Right ventricle myocardium inferior (tissue), 1 donor: ENCODE results near the gene SEZ6. TPM values are rescaled to one million over a fixed set of nuclear protein-coding genes. Genes with fewer than 3 reads are reported as not detected.

Experiments
- ATAC-seq: fragments of 200-7000 bp; cut with Tn5 transposase; one replicate; pipeline ENCODE4 v1.9.1; 2020; ENCODE audit warnings: mild to moderate bottlenecking, moderate library complexity
- DNase-seq: peaks from one replicate; pipeline ENCODE4 v3.0.0; 2021; ENCODE audit errors: missing footprints
- intact Hi-C: fragments of 100-400 bp; cut with DNase I; formaldehyde crosslinking; loops from one replicate; pipeline ENCODE4 v1.11.0; 2022
- total RNA-seq: library from RNA; stranded (reverse); fragmentation: NEBNext Ultra II Directional; extraction: Animal tissue kit (Norgen Biotek cat#: 25700); gene quantifications from one replicate; pipeline ENCODE4 v1.2.1, GENCODE V29; 2021
- donor health status: DM: no; HTN: yes; CAD: no; lungs with severe emphysema.

The SEZ6 gene
- total RNA-seq, 1 donor from 2014 or later = not detected

DNA sequence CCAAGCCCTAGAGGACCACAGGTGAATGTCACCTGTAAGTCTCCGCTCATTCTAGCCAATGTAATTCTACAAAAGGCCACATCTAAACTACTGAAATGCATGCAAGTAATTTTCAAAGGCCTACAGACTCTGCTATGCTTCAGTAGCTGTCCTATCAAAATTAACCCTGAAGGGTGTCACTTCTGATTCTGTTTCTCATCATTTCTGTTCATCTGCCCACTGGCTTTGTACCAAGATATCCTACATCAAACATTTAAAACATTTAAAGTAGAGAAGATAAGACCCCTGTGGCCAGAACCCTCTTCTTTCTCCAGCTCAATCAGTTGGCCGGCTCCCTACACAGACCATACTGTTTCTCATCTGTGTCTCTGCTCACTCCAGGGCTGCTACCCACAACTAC lies 76.0 kb downstream of the SEZ6 start:
- ATAC-seq (no peak), DNase-seq (no peak)
- intact Hi-C loops = no loop called here

DNA sequence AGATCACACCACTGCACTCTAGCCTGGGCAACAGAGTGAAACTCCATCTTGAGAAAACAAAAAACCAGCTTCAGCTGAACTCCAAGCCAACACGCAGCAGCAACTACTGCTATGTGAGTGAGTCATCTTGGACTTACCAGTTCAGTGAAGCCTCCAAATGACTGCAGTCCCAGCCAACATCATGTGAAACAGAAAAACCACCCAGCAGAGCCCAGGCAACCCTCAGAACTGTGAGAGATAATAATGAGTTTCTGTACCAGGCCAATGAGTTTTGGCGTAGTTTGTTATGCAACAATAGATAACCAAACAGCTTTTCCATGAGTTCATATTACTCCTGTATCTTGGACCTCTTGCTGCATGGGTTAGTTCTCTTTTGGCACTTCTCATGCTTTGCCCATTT lies 77.8 kb downstream of the SEZ6 start:
- ATAC-seq (no peak), DNase-seq (no peak)
- intact Hi-C loops = no loop called here

DNA sequence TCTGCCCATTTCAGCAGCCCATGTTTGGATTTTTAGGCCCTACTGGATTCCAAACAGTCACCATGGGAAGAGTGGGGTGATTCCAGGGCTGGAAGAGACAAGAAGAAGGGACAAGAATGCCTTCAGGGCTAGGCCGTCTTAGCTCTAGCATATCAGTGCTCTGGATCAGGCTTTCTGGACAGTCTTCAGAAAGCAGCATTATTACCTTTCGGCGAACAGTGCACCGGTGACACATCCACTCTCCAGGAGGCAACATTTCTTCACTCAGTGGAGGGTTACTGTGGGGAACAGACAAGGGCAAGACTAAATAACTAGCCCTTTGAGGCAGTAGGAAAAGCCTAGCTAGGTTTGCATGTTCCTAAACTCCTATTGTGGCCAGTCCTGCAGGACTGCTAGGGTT lies 79.0 kb downstream of the SEZ6 start:
- intact Hi-C loops = no loop called here
- DNase-seq (no peak), ATAC-seq (no peak)

DNA sequence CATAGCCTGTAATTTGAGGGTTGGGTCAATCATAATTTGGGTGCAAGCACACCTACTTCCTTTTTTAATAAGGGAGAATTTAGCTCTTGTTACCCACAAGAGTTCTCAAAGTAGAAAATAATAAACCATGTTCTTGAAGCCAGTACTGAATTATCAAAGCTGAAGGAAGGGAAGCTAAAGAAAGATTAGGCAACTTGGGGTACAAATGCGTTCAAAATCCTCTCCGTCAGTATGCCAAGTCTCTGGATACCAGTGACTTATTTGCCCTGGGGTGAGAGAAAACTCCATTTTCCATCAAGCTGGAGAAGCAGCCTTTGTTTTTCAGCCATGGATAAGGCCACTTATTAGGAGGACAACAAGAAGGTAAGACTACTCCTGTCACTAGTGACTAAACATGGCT lies 79.5 kb downstream of the SEZ6 start:
- DNase-seq (no peak), ATAC-seq (no peak)
- intact Hi-C loops = no loop called here

GRCh38 chr17:28925912-28926365 lies 79.9 kb downstream of the SEZ6 start:
- no peak for DNase-seq
- intact Hi-C loops = no loop called here

DNA sequence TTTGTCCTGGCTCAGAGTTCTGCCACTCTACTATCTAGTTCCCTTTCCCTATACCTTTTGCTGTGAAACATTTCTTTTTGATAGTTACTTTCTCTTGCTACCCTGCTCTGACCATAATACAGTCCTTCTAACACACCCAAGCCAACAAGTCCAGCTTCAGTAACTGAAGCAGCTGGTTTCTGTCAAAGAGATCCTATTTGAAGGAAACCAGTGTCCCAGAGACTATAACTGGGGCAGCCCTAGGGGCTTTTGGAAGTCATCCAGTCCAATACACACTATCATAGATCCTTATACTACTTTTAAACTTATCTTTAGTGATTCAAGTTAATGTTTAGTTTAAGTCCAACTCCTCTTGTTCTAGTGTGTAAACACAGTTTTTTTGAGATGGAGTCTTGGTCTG lies 85.6 kb downstream of the SEZ6 start:
- ATAC-seq (no peak), DNase-seq (no peak)
- intact Hi-C loops = no loop called here

More at GRCh38 chr17:28925912-28926365, 79.9 kb downstream of the SEZ6 start:
- no peak for ATAC-seq

- no peak for DNase-seq
- no peak for ATAC-seq
- intact Hi-C loops = no loop called here
Observed at GRCh38 chr17:28918295-28918694, 87.5 kb downstream of the SEZ6 start.

DNA sequence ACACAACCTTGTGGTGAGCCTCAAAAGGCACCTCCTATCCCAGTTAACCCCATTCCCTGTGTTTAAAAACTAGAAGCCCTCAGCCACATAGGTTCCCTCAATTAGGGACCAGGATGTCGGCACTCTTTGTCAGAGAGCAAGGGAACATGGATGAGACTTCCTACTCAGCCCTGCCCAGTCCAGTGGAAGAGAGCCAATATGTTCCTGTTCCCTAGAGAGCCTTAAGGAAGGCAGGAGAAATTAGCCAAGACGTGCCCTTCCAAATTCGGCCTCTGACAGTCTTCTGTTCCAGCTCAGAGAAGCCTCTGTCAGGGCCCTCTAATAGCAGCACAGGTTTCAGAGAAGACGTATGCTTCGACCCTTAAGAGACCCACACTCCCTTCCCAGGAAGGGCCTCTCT lies 88.4 kb downstream of the SEZ6 start:
- peak; percentile 24 for ATAC-seq
- intact Hi-C loops = no loop called here
- DNase-seq = no peak

DNA sequence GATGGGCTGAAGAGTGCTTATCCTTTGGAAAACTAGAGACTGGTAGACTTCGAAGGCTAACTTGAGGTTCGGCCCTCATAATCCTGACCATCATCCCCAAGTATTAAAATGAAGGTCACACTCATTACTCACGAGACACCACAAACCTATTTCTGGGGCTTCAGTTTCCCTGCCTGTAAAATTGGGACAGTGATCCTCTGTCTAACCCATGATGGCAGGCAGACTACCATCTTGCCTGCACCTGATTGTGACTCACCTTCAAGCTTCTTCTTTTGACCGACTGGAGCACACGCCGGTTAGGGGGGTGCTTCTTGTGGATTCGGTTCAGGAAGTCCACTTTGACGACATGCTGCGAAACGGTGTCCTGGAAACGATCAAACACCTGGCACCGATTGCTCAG lies 88.8 kb downstream of the SEZ6 start:
- DNase-seq = no peak
- intact Hi-C loops = no loop called here
- ATAC-seq = no peak

DNA sequence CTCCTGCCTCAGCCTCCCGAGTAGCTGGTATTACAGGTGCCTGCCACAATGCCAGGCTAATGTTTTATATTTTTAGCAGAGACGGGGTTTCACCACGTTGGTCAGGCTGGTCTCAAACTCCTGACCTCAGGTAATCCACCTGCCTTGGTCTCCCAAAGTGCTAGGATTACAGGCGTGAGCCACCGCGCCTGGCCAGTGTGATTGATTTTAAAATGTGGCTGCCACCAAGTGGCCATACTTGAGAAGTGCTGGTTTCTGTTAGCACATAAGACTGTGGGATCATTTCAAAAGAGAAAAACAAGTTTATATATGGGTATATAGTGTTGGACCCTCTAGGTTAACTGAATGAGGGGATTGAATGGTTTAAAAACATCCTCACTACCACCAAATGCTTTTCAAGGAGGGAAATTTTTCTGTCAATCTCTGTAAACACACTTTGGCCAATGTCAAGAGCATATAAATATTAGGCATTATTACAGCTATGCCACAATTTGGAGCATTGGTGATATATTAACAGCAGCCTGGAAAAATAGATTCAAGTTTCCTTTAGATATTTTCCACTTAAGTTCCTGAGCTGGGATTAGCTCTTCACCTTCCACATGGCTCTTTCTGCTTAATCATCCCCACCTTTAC lies 89.4 kb downstream of the SEZ6 start:
- DNase-seq (no peak), ATAC-seq (peak; percentile 70)
- intact Hi-C loops = no loop called here

DNA sequence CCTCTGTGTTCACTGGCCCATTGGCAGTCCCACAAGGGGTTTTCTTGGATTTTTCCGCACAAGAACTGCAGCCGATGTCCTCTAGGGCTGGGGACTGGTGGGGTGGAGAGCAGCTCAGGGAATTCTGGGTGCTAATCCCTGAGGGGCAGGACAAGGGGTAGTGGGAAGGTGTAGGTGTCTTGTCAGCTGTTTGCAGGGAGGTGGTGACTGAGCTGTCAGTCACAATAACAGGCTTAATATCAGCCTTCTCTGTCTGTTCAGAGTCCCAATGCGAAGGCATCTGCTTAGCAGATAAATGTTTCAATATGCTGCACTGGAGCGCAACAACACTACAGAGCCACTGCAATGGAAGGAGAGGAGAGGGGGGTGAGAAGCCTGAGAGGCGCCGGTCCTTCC lies 92.9 kb downstream of the SEZ6 start:
- intact Hi-C loops = loop anchor here (1.0 kb wide), 1 partner anchor 194 kb away; the partner anchor contains the start of gene RPL23A
- DNase-seq (no peak), ATAC-seq (no peak)

GRCh38 chr17:28912281-28912937 lies 93.4 kb downstream of the SEZ6 start:
- intact Hi-C loops = no loop called here
- no peak for ATAC-seq
- no peak for DNase-seq

- no peak for DNase-seq
- no peak for ATAC-seq
- intact Hi-C loops = no loop called here
Observed at GRCh38 chr17:28911411-28912045, 94.3 kb downstream of the SEZ6 start.

DNA sequence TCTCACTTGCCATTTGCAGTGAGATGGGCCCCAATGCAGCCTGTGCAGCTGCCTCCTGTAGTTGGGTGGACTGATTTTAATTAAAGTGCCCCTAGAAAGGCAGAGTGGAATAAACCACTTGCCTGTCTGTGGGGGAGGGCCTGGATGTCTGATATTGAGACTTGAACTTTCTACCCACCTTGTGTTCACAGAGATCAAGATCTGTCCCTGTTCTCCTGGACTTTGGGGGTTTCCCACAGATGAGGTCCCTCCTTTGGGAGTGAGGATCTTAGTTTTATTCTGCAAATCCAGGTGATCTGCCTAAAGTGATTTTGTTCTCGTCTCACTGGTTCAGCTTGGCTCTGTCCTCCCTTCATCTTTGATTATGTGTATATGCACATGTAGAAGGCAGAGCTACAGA lies 95.3 kb downstream of the SEZ6 start:
- intact Hi-C loops = no loop called here
- ATAC-seq = no peak
- no peak for DNase-seq

DNA sequence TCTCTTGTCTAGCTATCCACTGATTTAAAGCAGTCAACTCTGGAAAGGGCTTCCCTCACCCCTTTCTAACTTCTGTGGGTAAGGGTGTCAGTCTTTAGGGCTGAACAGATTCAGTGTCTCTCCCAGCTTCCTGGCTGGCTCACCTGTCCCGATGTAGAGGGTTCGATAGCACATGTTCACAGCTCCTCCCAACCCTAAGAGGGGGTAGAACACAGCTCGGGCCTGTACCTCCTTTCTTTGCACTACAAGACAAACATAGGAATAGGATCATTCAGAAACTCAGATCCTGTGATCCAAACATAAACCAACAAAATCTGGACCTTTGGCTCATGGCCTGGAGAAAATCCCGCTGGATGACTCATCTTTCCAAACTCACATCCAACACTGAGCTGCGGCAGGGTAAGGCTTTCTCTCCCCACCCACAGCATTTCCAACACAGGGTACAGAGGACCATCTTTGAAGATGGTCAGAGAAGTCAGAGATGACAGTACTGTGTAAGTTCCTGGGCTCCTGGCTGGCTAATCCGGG lies 97.1 kb downstream of the SEZ6 start:
- ATAC-seq (peak; percentile 51), DNase-seq (no peak)
- intact Hi-C loops = no loop called here

DNA sequence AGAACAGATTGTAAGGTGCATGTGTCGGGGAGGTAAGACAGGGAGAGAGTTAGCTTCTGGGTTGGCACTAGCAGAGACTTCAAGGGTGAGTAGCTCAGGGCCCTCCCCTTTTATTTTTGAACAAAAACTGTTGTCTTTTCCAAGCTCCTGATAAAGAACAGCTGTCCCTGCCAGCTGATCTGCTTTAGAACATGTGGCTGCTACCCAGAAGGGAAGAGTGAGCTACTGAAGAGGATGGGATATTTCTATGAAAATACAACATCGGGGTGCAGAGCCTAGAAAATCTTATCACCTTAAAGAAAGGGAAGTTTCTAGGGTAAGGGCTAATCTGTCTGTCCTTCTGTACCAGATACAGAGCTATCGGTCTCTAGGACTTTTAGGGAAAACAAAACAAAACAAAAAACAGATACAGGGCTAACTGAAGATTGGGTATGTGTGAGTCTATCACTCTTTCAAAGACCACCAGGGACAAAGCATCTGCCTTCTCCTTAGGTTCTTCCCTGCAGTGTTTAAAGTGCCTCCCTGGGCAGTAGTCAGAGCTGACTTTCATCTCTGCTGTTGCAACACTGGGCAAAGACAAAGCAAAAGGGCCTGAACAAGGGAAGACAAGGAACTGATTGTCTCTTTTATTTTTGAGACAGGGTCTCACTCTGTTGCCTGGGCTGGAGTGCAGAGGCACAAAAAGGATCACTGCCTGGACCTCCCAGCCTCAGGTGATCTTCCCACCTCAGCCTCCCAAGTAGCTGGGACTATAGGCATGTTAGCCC lies 97.9 kb downstream of the SEZ6 start:
- intact Hi-C loops = no loop called here
- peak; percentile 17 for ATAC-seq
- DNase-seq = no peak

GRCh38 chr17:28906706-28907438 lies 99.0 kb downstream of the SEZ6 start:
- DNase-seq (no peak), ATAC-seq (no peak)
- intact Hi-C loops = no loop called here

- intact Hi-C loops = no loop called here
- DNase-seq (no peak), ATAC-seq (no peak)
Observed at GRCh38 chr17:28906276-28906675, 99.6 kb downstream of the SEZ6 start.
